HEK293 (cell line): ENCODE results near the gene GNG7.

Source experiments
- CTCF ChIA-PET: fragments of 350-600 bp; formaldehyde crosslinking; extraction: SDS; loops from one replicate; lab custom pipeline; 2021; ENCODE audit warnings: antibody characterized with exemption; lab: Yijun Ruan, JAX
- POLR2A ChIA-PET: fragments of 300-600 bp; formaldehyde crosslinking; extraction: SDS; loops from one replicate; lab custom pipeline; 2020; ENCODE audit warnings: antibody characterized with exemption, inconsistent platforms; lab: Yijun Ruan, JAX
- H3K27ac ChIP-seq: fragments of 200-500 bp; sonication (Bioruptor generic); 2 replicates; pipeline ENCODE4 v1.5.1; 2014; ENCODE audit warnings: low read depth, low read length, control low read depth, inconsistent platforms; ENCODE audit errors: extremely low read depth
- H3K36me3 ChIP-seq, 2 experiments: fragments of 200-500 bp in 1 of 2; sonication (Bioruptor generic) in 1 of 2; 1 replicate in 1 of 2; 2 replicates in 1 of 2; pipeline ENCODE4 v1.5.1; 2014 to 2017; ENCODE audit warnings: inconsistent platforms in 2 of 2, low read length in 2 of 2; ENCODE audit not compliant: control insufficient read depth in 2 of 2, insufficient read depth in 1 of 2
- H3K4me1 ChIP-seq: fragments of 200-500 bp; sonication (Bioruptor generic); 2 replicates; pipeline ENCODE4 v1.5.1; 2014; ENCODE audit warnings: mild to moderate bottlenecking, low read length, inconsistent platforms; ENCODE audit not compliant: control insufficient read depth, insufficient read depth
- H3K4me3 ChIP-seq: 2 replicates; pipeline ENCODE4 v1.5.1; 2011; ENCODE audit warnings: low read depth, mild to moderate bottlenecking, control low read depth, low read length, moderate library complexity
- H3K9me3 ChIP-seq: fragments of 200-500 bp; sonication (Bioruptor generic); 2 replicates; pipeline ENCODE4 v1.5.1; 2014; ENCODE audit warnings: low read depth, low read length, inconsistent platforms; ENCODE audit not compliant: control insufficient read depth, insufficient read depth
- CTCF ChIP-seq: fragments of 450-650 bp; formaldehyde crosslinking; IDR thresholded peaks from 2 replicates; pipeline ENCODE4 v1.5.1; 2016; ENCODE audit warnings: missing biosample characterization, missing genetic modification characterization
- ELK4 ChIP-seq: IDR thresholded peaks from 2 replicates; pipeline ENCODE4 v1.6.1; 2011; ENCODE audit warnings: mild to moderate bottlenecking, low read depth, low read length, borderline replicate concordance
- MYNN ChIP-seq: fragments of 450-650 bp; formaldehyde crosslinking; IDR thresholded peaks from 2 replicates; pipeline ENCODE4 v1.5.1; 2016; ENCODE audit warnings: missing biosample characterization, missing genetic modification characterization, borderline replicate concordance
- PRDM1 ChIP-seq: fragments of 450-650 bp; formaldehyde crosslinking; IDR thresholded peaks from 2 replicates; pipeline ENCODE4; 2016; ENCODE audit warnings: missing biosample characterization, missing genetic modification characterization
- WT1 ChIP-seq: fragments of 450-650 bp; formaldehyde crosslinking; IDR thresholded peaks from 2 replicates; pipeline ENCODE4 v1.5.1; 2016; ENCODE audit warnings: missing biosample characterization, missing genetic modification characterization
- ZBTB10 ChIP-seq: fragments of 450-650 bp; formaldehyde crosslinking; IDR thresholded peaks from 2 replicates; pipeline ENCODE4 v1.5.1; 2016; ENCODE audit warnings: missing biosample characterization, missing genetic modification characterization
- ZBTB48 ChIP-seq: fragments of 450-650 bp; formaldehyde crosslinking; IDR thresholded peaks from 2 replicates; pipeline ENCODE4 v1.5.1; 2016; ENCODE audit warnings: missing biosample characterization, missing genetic modification characterization
- ZNF146 ChIP-seq: fragments of 450-650 bp; formaldehyde crosslinking; IDR thresholded peaks from 2 replicates; pipeline ENCODE4 v1.5.1; 2016; ENCODE audit warnings: missing biosample characterization, missing genetic modification characterization
- ZNF174 ChIP-seq: fragments of 450-650 bp; formaldehyde crosslinking; IDR thresholded peaks from 2 replicates; pipeline ENCODE4 v1.5.0; 2017; ENCODE audit warnings: missing biosample characterization, mild to moderate bottlenecking, missing genetic modification characterization
- ZNF184 ChIP-seq: fragments of 450-650 bp; IDR thresholded peaks from 2 replicates; pipeline ENCODE4 v1.5.1; 2018; ENCODE audit warnings: missing biosample characterization, mild to moderate bottlenecking, missing genetic modification characterization
- ZNF23 ChIP-seq: fragments of 450-650 bp; formaldehyde crosslinking; IDR thresholded peaks from 2 replicates; pipeline ENCODE4 v1.5.1; 2016; ENCODE audit warnings: missing biosample characterization, missing genetic modification characterization, borderline replicate concordance
- ZNF292 ChIP-seq: fragments of 450-650 bp; formaldehyde crosslinking; IDR thresholded peaks from 2 replicates; pipeline ENCODE4 v1.5.1; 2016; ENCODE audit warnings: low read depth, missing biosample characterization, missing genetic modification characterization, borderline replicate concordance
- ZNF350 ChIP-seq: fragments of 450-650 bp; formaldehyde crosslinking; IDR thresholded peaks from 2 replicates; pipeline ENCODE4 v1.5.0; 2017; ENCODE audit warnings: missing biosample characterization, mild to moderate bottlenecking, missing genetic modification characterization
- ZNF366 ChIP-seq: fragments of 450-650 bp; formaldehyde crosslinking; conservative IDR thresholded peaks from 2 replicates; pipeline ENCODE4 v1.5.1; 2016; ENCODE audit warnings: missing biosample characterization, missing genetic modification characterization
- ZNF416 ChIP-seq: fragments of 450-650 bp; formaldehyde crosslinking; IDR thresholded peaks from 2 replicates; pipeline ENCODE4 v1.5.1; 2016; ENCODE audit warnings: missing biosample characterization, missing genetic modification characterization
- ZNF449 ChIP-seq: fragments of 450-650 bp; formaldehyde crosslinking; IDR thresholded peaks from 2 replicates; pipeline ENCODE4 v1.5.1; 2017; ENCODE audit warnings: missing biosample characterization, mild to moderate bottlenecking, missing genetic modification characterization, moderate library complexity
- ZNF521 ChIP-seq: fragments of 450-650 bp; formaldehyde crosslinking; IDR thresholded peaks from 2 replicates; pipeline ENCODE4 v1.5.1; 2017; ENCODE audit warnings: missing biosample characterization, mild to moderate bottlenecking, missing genetic modification characterization
- ZNF580 ChIP-seq: fragments of 450-650 bp; formaldehyde crosslinking; IDR thresholded peaks from 2 replicates; pipeline ENCODE4 v1.5.1; 2016; ENCODE audit warnings: missing biosample characterization, missing genetic modification characterization
- ZNF596 ChIP-seq: fragments of 450-650 bp; IDR thresholded peaks from 2 replicates; pipeline ENCODE4 v1.5.0; 2018; ENCODE audit warnings: missing biosample characterization, mild to moderate bottlenecking, missing genetic modification characterization, moderate library complexity
- ZNF626 ChIP-seq: fragments of 450-650 bp; sonication (Bioruptor Pico); formaldehyde crosslinking; IDR thresholded peaks from 2 replicates; pipeline ENCODE4 v1.5.1; 2018; ENCODE audit warnings: missing biosample characterization, missing genetic modification characterization, inconsistent platforms
- ZNF660 ChIP-seq: fragments of 450-650 bp; IDR thresholded peaks from 2 replicates; pipeline ENCODE4 v1.5.1; 2018; ENCODE audit warnings: missing biosample characterization, mild to moderate bottlenecking, missing genetic modification characterization
- ZNF830 ChIP-seq: fragments of 450-650 bp; IDR thresholded peaks from 2 replicates; pipeline ENCODE4 v1.5.0; 2018; ENCODE audit warnings: missing biosample characterization, missing genetic modification characterization, low read depth, mild to moderate bottlenecking, moderate library complexity
- ZSCAN30 ChIP-seq: fragments of 450-650 bp; IDR thresholded peaks from 2 replicates; pipeline ENCODE4 v1.5.1; 2018; ENCODE audit warnings: missing biosample characterization, mild to moderate bottlenecking, missing genetic modification characterization, moderate library complexity

Gene GNG7

GRCh38 chr19:2516727-2517126 is 185.8 kb downstream of the GNG7 start:
- Histone ChIP-seq H3K9me3 (no peaks in the 10 kb centered on the region), H3K36me3 (no peaks in the 10 kb centered on the region), H3K4me3 (no peak overlapping the region), H3K27ac (no peak overlapping the region), H3K4me1 (no peaks in the 10 kb centered on the region)
- TF ChIP-seq CTCF (tag by site-specific recombination) = no peak
- TF ChIP-seq ZNF626 (tag by site-specific recombination) = no peak
- TF ChIP-seq ZNF350 (tag by site-specific recombination) = no peak
- no peak for TF ChIP-seq ZBTB10 (tag by site-specific recombination)
- no peak for TF ChIP-seq ELK4
- no peak for TF ChIP-seq ZNF449
- no peak for TF ChIP-seq WT1 (tag by site-specific recombination)
- no peak for TF ChIP-seq ZBTB48 (tag by site-specific recombination)
- no peak for TF ChIP-seq ZNF416 (tag by site-specific recombination)
- CTCF ChIA-PET = interaction anchor here (0.8 to 1.7 kb wide), 2 partner anchors 16 to 39 kb away, joined by 3 read pairs; no protein-coding TSS in a partner anchor
- POLR2A ChIA-PET = interaction anchor here (0.6 to 7.0 kb wide), 2 partner anchors 40 to 132 kb away, joined by 3 to 55 read pairs; partner anchors contain the start of gene GADD45B

- Histone ChIP-seq H3K36me3 (no peaks in the 10 kb centered on the region), H3K4me1 (no peaks in the 10 kb centered on the region), H3K4me3 (no peak overlapping the region), H3K9me3 (no peaks in the 10 kb centered on the region), H3K27ac (no peak overlapping the region)
- TF ChIP-seq ZNF23 (tag by site-specific recombination) (no peak), ZSCAN30 (tag by site-specific recombination) (no peak), ZNF184 (tag by site-specific recombination) (no peak), ZNF660 (tag by site-specific recombination) (no peak), ZNF580 (tag by site-specific recombination) (0 out of 2 replicates have a peak, but pooled peaks have one; percentile 17), MYNN (tag by site-specific recombination) (no peak), ZNF146 (tag by site-specific recombination) (peak; percentile 99), ZNF292 (tag by site-specific recombination) (no peak), ZNF174 (tag by site-specific recombination) (no peak), ZNF521 (tag by site-specific recombination) (no peak), ZNF449 (no peak), ZNF366 (tag by site-specific recombination) (no peak), ZNF596 (tag by site-specific recombination) (peak; percentile 76), PRDM1 (no peak), ZNF830 (no peak)
- ChIA-PET CTCF (interaction anchor here (0.5 kb wide), 2 partner anchors 85 to 227 kb away, joined by 3 read pairs; no protein-coding TSS in a partner anchor), POLR2A (interaction anchor here (7.0 kb wide), 1 partner anchor 38 kb away, joined by 55 read pairs; the partner anchor contains the start of gene GADD45B)
These were observed 187.4 kb downstream of the GNG7 start for GRCh38 chr19:2514981-2515518.
